ENCODE measurements around the gene PRSS35. TPM values are rescaled to one million over a fixed set of nuclear protein-coding genes. Genes with fewer than 3 reads are reported as not detected.
A peak's percentile ranks its signal among the peaks of the same experiment; 100 is the strongest.

PRSS35 gene
- total RNA-seq, 1 experiment from 2014 or later: not detected

- Histone ChIP-seq H3K4me1 (replicated peaks; ENCODE audit: insufficient read depth) (no peaks in the 10 kb centered on the region), H3K9me2 (ENCODE audit: insufficient read depth) (no peaks in the 10 kb centered on the region), H2AFZ (no peak overlapping the region; the same call in 1 of the 2 replicates), H3K36me3 (ENCODE audit: low read depth) (no peaks in the 10 kb centered on the region), H3K4me2 (peak overlapping the region; percentile 80), H3K27me3 (ENCODE audit: insufficient read depth, low read depth) (no peaks in the 10 kb centered on the region), H3F3A (ENCODE audit: insufficient read depth, low read depth) (no peaks in the 10 kb centered on the region), H3K9me3 (ENCODE audit: insufficient read depth, low read depth) (no peaks in the 10 kb centered on the region), H4K20me1 (ENCODE audit: insufficient read depth) (no peaks in the 10 kb centered on the region), H3K4me3 (no peak overlapping the region), H3K27ac (no peak overlapping the region), H3K79me2 (ENCODE audit: low read depth) (no peaks in the 10 kb centered on the region)
- TF ChIP-seq EZH2 (IDR thresholded peaks at IDR 0.05; ENCODE audit: low read depth) (no peak), CTCF (conservative IDR thresholded peaks at IDR 0.05) (no peak)
- intact Hi-C loops (cut with micrococcal nuclease; ENCODE audit: unreplicated experiment): loop anchor here (5.0 kb wide), 2 partner anchors 79 to 1264 kb away; partner anchors contain the start of genes IBTK and ME1
- CTCF ChIA-PET: interaction anchor here (0.5 to 1.9 kb wide), 2 partner anchors 9 to 444 kb away, joined by 3 to 9 read pairs; partner anchors contain the start of gene DOP1A
- BruUV-seq (replicated peaks): no TSS peak
- DNase-seq: no peak
- POLR2A ChIA-PET (ENCODE audit: unreplicated experiment): no interaction called here
Observed at GRCh38 chr6:83511266-83511665, 1.1 kb upstream of the PRSS35 start.

- POLR2A ChIA-PET (ENCODE audit: unreplicated experiment): interaction anchor here (0.6 kb wide), 3 partner anchors 96 to 769 kb away, joined by 4 read pairs; no protein-coding TSS in a partner anchor
- no peak for TF ChIP-seq EZH2 (IDR thresholded peaks at IDR 0.05; ENCODE audit: low read depth)
Observed at GRCh38 chr6:83514466-83514865, 2.1 kb downstream of the PRSS35 start.

GRCh38 chr6:83514866-83515466 is 2.6 kb downstream of the PRSS35 start:
- H3K27me3 ChIP-seq (ENCODE audit: insufficient read depth, low read depth): no peaks in the 10 kb centered on the region
- TF ChIP-seq EZH2 (IDR thresholded peaks at IDR 0.05; ENCODE audit: low read depth) (no peak), CTCF (conservative IDR thresholded peaks at IDR 0.05) (peak; percentile 85)
- H3K27ac ChIP-seq: no peak overlapping the region
- H3K9me3 ChIP-seq (ENCODE audit: insufficient read depth, low read depth): no peaks in the 10 kb centered on the region
- no peaks in the 10 kb centered on the region for H3F3A ChIP-seq (ENCODE audit: insufficient read depth, low read depth)
- intact Hi-C loops (cut with micrococcal nuclease; ENCODE audit: unreplicated experiment): loop anchor here (1.0 to 5.0 kb wide), 3 partner anchors 83 to 1268 kb away; partner anchors contain the start of genes DOP1A, IBTK and ME1
- no peaks in the 10 kb centered on the region for H3K9me2 ChIP-seq (ENCODE audit: insufficient read depth)
- DNase-seq: peak; percentile 27 to 55
- H3K36me3 ChIP-seq (ENCODE audit: low read depth): no peaks in the 10 kb centered on the region
- no peak overlapping the region for H3K4me3 ChIP-seq
- no peaks in the 10 kb centered on the region for H4K20me1 ChIP-seq (ENCODE audit: insufficient read depth)
- ChIA-PET CTCF (interaction anchor here (1.8 to 3.3 kb wide), 2 partner anchors 97 to 447 kb away, joined by 11 to 22 read pairs; partner anchors contain the start of gene DOP1A), POLR2A (ENCODE audit: unreplicated experiment) (interaction anchor here (0.6 kb wide), 1 partner anchor 132 kb away, joined by 4 read pairs; no protein-coding TSS in a partner anchor)
- no peaks in the 10 kb centered on the region for H3K4me1 ChIP-seq (replicated peaks; ENCODE audit: insufficient read depth)
- H2AFZ ChIP-seq: no peak overlapping the region
- no TSS peak for BruUV-seq (replicated peaks)
- no peak overlapping the region for H3K4me2 ChIP-seq
- H3K79me2 ChIP-seq (ENCODE audit: low read depth): no peaks in the 10 kb centered on the region

More at GRCh38 chr6:83514466-83514865, 2.1 kb downstream of the PRSS35 start:
- no peak overlapping the region for H3K27ac ChIP-seq
- no peaks in the 10 kb centered on the region for H3K27me3 ChIP-seq (ENCODE audit: insufficient read depth, low read depth)
- H3F3A ChIP-seq (ENCODE audit: insufficient read depth, low read depth): no peaks in the 10 kb centered on the region
- H3K4me3 ChIP-seq: no peak overlapping the region
- BruUV-seq (replicated peaks): no TSS peak
- no peak overlapping the region for H2AFZ ChIP-seq
- no peak overlapping the region for H3K4me2 ChIP-seq
- H3K36me3 ChIP-seq (ENCODE audit: low read depth): no peaks in the 10 kb centered on the region
- no peaks in the 10 kb centered on the region for H3K9me2 ChIP-seq (ENCODE audit: insufficient read depth)
- no peak for DNase-seq
- H4K20me1 ChIP-seq (ENCODE audit: insufficient read depth): no peaks in the 10 kb centered on the region
- intact Hi-C loops (cut with micrococcal nuclease; ENCODE audit: unreplicated experiment): loop anchor here (5.0 kb wide), 2 partner anchors 82 to 1267 kb away; partner anchors contain the start of genes IBTK and ME1
- H3K9me3 ChIP-seq (ENCODE audit: insufficient read depth, low read depth): no peaks in the 10 kb centered on the region
- no peaks in the 10 kb centered on the region for H3K4me1 ChIP-seq (replicated peaks; ENCODE audit: insufficient read depth)
- no peaks in the 10 kb centered on the region for H3K79me2 ChIP-seq (ENCODE audit: low read depth)
- CTCF ChIA-PET: interaction anchor here (1.0 to 3.3 kb wide), 4 partner anchors 96 to 449 kb away, joined by 4 to 22 read pairs (median 12); partner anchors contain the start of genes DOP1A and UBE3D
